HPDE6-E6E7 (cell line): ENCODE data around the gene RXRB.

Experiments
- DNase-seq: peaks from one replicate; pipeline ENCODE4 v3.0.0; 2011; ENCODE audit warnings: missing footprints; ENCODE audit errors: extremely low spot score

The RXRB gene

GRCh38 chr6:33197431-33198048 is 2.9 kb downstream of the RXRB start:
- no peak for DNase-seq

GRCh38 chr6:33195304-33196165 is 4.9 kb downstream of the RXRB start:
- no peak for DNase-seq

DNA sequence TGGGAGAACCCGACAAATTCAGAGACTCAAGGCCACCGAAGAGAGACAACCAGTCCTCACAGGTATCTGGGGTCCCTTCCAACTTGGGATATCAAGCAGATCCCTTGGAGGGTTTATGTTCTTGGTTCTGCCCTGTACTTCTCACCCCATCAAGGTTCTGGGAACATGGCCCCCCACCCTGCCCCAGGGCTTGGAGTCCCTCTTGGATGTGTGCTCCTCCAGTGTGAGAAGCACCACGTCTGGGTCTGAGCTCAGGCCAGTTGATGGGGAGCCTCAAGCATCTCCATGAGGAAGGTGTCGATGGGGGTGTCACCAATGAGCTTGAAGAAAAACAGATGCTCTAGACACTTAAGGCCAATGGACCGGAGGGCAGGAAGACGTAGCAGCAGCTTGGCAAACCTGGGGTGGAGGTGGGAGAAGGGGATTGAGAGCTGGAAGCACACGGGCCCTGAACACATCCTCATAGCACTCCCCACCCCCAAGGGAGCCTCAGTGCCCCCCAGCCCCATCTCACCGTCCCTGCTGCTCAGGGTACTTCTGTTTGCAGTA is 6.0 kb downstream of the RXRB start:
- no peak for DNase-seq

- no peak for DNase-seq
Observed at GRCh38 chr6:33193619-33194018, 6.8 kb downstream of the RXRB start.

GRCh38 chr6:33192671-33193602 is 7.5 kb downstream of the RXRB start:
- DNase-seq: no peak

DNA sequence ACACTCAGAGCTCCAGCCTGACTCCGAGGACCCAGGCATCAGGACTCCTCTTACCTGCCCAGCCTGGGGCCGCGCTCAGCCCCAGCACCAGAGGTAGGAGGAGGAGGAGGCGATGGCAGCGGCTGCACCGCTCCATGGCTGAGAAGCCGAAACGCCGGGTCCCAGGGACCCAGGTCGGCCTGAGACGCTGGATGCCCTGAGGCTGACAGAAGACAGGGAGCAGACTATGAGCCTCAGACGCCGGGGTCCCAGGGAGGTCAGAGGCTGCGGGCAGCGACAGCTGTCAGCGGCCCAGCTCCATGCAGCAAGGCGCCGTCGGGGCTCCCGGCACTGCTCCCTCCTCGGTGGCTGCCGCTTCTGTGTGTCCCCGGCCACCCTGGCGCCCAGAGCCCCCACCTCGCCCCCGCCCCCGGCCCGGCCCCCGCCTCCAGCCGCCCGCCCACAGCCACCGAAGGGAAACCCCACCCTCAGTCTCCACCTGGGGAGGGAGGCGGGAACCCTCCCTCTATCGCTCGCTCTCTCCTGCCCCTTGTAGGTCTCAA is 8.3 kb downstream of the RXRB start, which contains the start of gene COL11A2:
Gene COL11A2 (minus strand): TSS at position 363 of the 542 bp plus-strand sequence. CDS start 227 bp downstream, at position 136.
- no peak for DNase-seq

DNA sequence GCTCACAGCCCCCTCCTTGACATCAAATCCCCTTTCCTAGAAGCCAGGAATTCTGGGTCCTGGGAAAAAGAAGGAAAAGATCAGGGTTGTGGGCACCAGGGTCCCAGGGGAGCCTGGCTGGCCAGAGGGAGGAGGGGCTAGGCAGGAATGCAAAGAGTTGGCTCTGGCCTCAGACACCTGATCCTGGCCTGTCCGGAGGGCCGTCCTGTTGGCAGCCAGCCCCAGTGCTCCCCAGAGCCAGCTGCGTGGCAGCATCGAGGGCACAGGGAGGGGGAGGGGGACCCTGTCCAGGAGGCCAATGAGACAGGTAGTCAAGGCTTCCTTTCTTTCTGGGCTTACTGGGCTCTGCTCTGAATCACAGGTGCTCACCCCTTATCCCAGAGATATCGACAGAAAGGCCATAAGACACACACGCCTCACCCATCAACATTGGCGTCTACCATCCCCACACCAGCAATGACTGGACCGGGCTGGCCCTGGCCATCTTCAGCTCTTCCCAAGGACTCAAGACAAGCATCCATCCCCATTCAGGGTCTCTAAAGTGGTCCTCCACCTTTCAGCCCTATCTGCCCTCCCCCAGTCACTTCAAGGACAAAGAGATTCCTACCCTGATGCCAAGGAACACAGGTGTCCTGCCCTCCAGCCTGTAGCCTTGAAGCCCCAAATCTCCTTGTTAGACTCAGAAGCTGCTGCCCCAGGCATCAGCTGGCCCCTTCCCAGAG is 8.9 kb downstream of the RXRB start:
- no peak for DNase-seq

GRCh38 chr6:33190504-33191107 is 9.9 kb downstream of the RXRB start:
- no peak for DNase-seq

DNA sequence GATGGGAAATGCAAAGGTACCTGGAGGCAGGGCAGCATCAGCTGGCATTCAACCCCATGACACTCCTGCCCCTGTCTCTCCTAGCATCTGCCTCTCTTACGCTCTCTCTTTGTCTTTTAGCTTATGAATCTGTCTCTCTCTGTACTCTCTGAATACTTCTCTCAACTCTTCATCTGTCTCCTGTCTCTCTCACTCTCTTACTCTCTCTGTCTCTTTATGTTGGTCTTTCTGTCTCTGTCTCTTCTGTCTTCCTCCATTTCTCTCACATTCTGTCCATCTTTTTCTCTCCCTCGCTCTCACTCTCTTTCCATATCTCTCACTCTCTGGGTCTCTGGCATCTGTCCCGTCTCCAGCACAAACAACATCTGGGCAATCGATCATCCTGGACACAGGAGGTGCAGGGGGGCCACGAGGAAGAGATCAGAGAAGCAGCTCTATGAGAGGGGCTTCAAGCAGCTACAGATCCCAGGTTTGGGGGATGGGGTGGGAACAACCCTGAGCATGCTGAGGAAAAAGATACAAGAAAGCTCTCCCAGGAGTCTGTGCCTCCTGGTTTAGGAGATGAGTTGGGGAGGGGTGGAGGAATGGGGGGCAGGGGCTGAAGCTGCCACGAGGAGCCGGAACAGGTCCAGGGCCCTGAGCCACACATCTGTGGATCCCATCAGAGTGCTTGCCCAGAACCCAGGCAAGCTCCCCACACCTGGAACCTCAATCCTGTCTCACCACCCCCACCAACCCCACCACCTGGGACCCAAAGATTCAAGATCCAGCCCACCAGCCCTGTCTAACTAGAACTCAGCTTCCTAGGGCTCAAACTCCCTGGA is 10.6 kb downstream of the RXRB start:
- DNase-seq: no peak

DNA sequence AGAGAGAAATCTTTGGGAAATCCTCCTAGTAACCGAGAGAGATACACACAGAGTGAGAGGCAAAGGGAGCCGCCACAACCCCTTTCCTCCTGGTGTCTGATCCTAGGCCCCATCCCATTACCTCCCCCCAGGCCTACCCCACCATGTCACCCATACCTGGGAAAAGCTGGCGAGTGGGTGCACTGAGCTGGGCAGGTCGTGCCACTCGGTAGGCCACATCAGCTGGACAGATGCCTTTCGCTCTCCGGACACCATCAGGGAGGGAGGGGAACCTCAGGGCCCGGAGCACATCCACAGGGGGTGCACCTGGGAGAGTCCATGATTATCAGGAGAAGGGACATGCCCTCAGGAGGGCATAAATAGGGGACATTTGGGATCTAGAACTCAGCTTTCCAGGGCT is 11.3 kb downstream of the RXRB start:
- DNase-seq: no peak

DNA sequence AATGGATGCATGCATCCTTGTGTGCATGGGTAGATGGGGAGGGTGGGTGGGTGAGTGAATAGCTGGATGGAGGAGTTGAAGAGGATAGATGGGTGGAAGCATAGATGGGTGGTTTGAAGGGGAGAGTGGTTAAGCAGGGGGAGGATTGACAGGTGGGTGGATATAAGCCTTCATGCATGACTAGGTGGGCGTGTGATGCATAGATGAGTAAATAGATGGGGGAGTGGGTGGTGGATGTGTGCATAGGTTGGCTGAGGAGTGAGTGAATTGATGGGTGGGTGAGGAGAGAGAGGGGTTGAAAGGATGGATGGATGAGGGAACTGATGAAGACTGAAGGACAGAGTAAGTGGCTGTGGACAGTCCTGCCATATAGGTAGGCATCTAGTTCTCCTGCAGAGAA is 12.7 kb downstream of the RXRB start:
- DNase-seq: no peak

- DNase-seq: no peak
Observed at GRCh38 chr6:33185654-33186187, 14.7 kb downstream of the RXRB start.

DNA sequence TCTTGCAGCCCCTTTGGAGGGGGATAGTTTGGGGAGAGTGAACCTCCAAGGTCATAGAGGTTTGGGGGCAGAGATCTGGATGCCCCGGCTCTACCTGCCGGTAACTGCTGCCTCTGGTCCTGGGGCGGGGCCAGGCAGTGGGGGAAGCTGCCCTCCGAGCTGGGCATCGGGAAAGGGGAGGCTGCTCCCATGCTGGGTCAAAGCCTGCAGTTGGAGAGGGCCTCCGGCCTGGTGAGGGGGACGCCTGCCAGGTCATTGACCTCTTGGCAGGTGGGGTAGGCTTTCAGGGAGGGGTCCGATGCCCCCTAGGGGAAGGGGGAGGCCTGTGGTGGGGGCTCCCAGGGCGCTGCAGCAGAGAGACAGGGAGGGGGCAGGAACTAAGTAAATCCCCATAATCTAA is 15.3 kb downstream of the RXRB start:
- no peak for DNase-seq

GRCh38 chr6:33183071-33183683 is 17.3 kb downstream of the RXRB start:
- no peak for DNase-seq

DNA sequence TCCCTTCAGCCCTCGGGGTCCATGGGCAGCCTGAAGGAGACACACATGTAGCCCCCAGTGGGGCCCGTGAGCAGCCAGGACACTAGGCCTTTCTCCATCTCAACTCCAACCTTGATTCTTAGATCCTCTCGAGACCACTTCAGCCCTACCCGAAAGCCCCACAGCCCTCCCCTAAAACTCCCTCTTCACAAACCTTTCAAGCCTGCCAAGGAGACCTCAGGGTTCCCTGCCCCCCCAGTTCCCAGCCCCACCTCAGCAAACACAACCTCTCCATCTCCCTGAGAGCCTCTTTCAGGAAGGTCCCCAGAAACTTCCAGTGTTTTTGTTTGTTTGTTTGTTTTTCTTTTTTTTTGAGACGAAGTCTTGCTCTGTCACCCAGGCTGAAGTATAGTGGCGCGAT is 19.3 kb downstream of the RXRB start:
- DNase-seq: no peak

GRCh38 chr6:33178755-33179475 is 21.6 kb downstream of the RXRB start:
- no peak for DNase-seq

DNA sequence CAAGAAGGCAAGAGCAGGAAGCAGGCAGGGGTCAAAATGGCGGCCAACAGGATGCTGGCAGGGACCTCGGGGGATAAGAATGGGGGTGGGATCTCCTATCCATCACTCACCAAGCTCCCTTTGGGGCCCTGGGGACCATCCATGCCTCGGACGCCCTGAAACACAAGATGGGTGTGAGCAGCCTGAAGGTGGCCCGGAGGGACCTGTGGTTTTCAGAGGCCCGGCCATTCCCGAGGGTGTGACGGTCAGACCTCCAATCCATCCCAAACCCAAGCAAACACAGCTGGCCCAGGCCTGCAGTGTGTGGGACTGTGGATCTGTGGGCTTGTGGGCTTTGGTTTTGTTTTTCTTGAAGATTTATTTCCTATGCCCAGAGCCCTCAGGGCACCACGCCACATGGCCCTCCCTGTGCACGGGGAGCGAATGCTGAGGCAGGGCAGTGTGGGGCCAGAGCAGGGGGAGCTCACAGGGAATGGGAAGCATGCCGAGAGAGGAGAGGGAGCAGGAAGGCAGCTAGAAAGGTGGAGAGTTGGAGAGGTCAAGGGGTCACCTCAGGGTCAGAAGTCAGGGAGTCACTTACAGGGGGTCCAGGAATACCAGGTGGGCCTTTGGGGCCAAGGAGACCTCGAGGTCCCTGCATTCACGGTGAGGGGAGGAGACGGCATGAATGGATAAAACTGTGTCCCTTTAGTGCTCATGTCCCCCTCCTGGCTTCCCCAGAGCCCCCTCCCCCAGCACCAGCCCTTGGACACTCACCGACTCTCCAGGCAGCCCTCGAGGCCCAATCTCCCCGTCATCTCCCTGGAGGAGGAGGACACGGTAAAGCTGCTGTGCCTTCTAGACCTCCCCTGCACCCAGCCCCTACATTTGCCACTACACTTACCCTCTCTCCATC is 22.7 kb downstream of the RXRB start:
- no peak for DNase-seq
